ENCODE data around the gene RGS3. TPM values are rescaled to one million over a fixed set of nuclear protein-coding genes. Genes with fewer than 3 reads are reported as not detected.
A peak's percentile ranks its signal among the peaks of the same experiment; 100 is the strongest.

The RGS3 gene
- total and polyA plus RNA-seq, 2 of the 13 experiments (the other 11 are each of a cell fraction or from before 2014, with no cell fraction given): 17.1 to 28.8 TPM

- TF ChIP-seq, protein P1, sequence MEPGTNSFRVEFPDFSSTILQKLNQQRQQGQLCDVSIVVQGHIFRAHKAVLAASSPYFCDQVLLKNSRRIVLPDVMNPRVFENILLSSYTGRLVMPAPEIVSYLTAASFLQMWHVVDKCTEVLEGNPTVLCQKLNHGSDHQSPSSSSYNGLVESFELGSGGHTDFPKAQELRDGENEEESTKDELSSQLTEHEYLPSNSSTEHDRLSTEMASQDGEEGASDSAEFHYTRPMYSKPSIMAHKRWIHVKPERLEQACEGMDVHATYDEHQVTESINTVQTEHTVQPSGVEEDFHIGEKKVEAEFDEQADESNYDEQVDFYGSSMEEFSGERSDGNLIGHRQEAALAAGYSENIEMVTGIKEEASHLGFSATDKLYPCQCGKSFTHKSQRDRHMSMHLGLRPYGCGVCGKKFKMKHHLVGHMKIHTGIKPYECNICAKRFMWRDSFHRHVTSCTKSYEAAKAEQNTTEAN (CRISPR knock-in tag; conservative IDR thresholded peaks at IDR 0.05): no peak
- TF ChIP-seq ZFY (CRISPR knock-in tag; IDR thresholded peaks at IDR 0.05) (no peak), ZNF18 (CRISPR knock-in tag; IDR thresholded peaks at IDR 0.05; ENCODE audit: insufficient replicate concordance) (no peak), KDM3A (CRISPR knock-in tag; IDR thresholded peaks at IDR 0.05; ENCODE audit: low read depth) (no peak), ZNF446 (CRISPR knock-in tag; IDR thresholded peaks at IDR 0.05) (0 out of 2 replicates have a peak, but pooled peaks have one; percentile 26), U2AF1 (optimal IDR thresholded peaks at IDR 0.05; ENCODE audit: low read depth, low read length) (no peak)
- TF ChIP-seq, protein P2, sequence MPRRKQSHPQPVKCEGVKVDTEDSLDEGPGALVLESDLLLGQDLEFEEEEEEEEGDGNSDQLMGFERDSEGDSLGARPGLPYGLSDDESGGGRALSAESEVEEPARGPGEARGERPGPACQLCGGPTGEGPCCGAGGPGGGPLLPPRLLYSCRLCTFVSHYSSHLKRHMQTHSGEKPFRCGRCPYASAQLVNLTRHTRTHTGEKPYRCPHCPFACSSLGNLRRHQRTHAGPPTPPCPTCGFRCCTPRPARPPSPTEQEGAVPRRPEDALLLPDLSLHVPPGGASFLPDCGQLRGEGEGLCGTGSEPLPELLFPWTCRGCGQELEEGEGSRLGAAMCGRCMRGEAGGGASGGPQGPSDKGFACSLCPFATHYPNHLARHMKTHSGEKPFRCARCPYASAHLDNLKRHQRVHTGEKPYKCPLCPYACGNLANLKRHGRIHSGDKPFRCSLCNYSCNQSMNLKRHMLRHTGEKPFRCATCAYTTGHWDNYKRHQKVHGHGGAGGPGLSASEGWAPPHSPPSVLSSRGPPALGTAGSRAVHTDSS (CRISPR knock-in tag; conservative IDR thresholded peaks at IDR 0.05): no peak
- TF ChIP-seq, protein P3, sequence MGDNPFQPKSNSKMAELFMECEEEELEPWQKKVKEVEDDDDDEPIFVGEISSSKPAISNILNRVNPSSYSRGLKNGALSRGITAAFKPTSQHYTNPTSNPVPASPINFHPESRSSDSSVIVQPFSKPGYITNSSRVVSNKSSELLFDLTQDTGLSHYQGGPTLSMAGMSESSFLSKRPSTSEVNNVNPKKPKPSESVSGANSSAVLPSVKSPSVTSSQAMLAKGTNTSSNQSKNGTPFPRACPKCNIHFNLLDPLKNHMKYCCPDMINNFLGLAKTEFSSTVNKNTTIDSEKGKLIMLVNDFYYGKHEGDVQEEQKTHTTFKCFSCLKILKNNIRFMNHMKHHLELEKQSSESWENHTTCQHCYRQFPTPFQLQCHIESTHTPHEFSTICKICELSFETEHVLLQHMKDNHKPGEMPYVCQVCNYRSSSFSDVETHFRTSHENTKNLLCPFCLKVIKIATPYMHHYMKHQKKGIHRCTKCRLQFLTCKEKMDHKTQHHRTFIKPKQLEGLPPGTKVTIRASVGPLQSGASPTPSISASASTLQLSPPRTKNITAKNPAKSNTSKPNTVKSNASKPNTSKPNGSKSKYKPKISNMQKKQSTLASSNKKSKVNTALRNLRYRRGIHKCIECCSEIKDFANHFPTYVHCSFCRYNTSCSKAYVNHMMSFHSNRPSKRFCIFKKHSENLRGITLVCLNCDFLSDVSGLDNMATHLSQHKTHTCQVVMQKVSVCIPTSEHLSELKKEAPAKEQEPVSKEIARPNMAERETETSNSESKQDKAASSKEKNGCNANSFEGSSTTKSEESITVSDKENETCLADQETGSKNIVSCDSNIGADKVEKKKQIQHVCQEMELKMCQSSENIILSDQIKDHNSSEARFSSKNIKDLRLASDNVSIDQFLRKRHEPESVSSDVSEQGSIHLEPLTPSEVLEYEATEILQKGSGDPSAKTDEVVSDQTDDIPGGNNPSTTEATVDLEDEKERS (CRISPR knock-in tag; IDR thresholded peaks at IDR 0.05): no peak
Measured at GRCh38 chr9:113536483-113537228, 73.1 kb downstream of the RGS3 start (continued).
